Kidney (tissue), 14 donors: ENCODE results near the gene KCNMB2. TPM values are rescaled to one million over a fixed set of nuclear protein-coding genes. Genes with fewer than 3 reads are reported as not detected.

Experiments
- DNase-seq, 5 donors: peaks; one replicate each; pipeline ENCODE4 v3.0.0-alpha.2; 2013 to 2020
- FAIRE-seq: peaks from 2 replicates; lab custom pipeline; 2012; peaks lifted over from hg19 to GRCh38; lab: Jason Lieb, UNC
- H3K27ac ChIP-seq, 2 donors: one replicate each; pipeline ENCODE4 v1.7.0; 2013; ENCODE audit warnings: low read depth in 2 of 2, low read length in 2 of 2, inconsistent platforms in 1 of 2
- H3K27me3 ChIP-seq: one replicate; pipeline ENCODE4 v1.7.1; 2013; ENCODE audit warnings: low read length, inconsistent platforms; ENCODE audit not compliant: control insufficient read depth, insufficient read depth
- H3K36me3 ChIP-seq, 3 donors: one replicate each; pipeline versions ENCODE4 v1.7.0 to v1.7.1; 2013; ENCODE audit warnings: low read length in 3 of 3, control low read depth in 1 of 3, inconsistent platforms in 1 of 3; ENCODE audit not compliant: insufficient read depth in 3 of 3, control insufficient read depth in 2 of 3
- H3K4me1 ChIP-seq, 3 donors: one replicate each; pipeline versions ENCODE4 v1.7.0 to v1.7.1; 2013; ENCODE audit warnings: low read length in 3 of 3, inconsistent platforms in 1 of 3, low read depth in 1 of 3; ENCODE audit not compliant: control insufficient read depth in 2 of 3, insufficient read depth in 2 of 3
- H3K4me3 ChIP-seq, 3 donors: one replicate each; pipeline versions ENCODE4 v1.7.0 to v1.8.1; 2013; ENCODE audit warnings: low read length in 3 of 3, control low read depth in 1 of 3, inconsistent platforms in 1 of 3
- H3K9ac ChIP-seq, 3 donors: one replicate each; pipeline versions ENCODE4 v1.7.0 to v1.7.1; 2013; ENCODE audit warnings: low read length in 3 of 3, control low read depth in 1 of 3, inconsistent platforms in 1 of 3
- H3K9me3 ChIP-seq, 3 donors: one replicate each; pipeline versions ENCODE4 v1.7.0 to v1.7.1; 2013; ENCODE audit warnings: low read length in 3 of 3, control low read depth in 1 of 3, inconsistent platforms in 1 of 3; ENCODE audit not compliant: control insufficient read depth in 2 of 3, insufficient read depth in 1 of 3
- intact Hi-C: fragments of 100-400 bp; cut with DNase I; formaldehyde crosslinking; loops from one replicate; pipeline ENCODE4 v1.11.1; 2022
- polyA plus RNA-seq: library from polyadenylated mRNA; stranded (reverse); fragments of 350-450 nt; fragmentation: Illumina TruSeq; extraction: RNeasy Lipid Tissue Mini Kit (QIAGEN cat#74804); gene quantifications from one replicate; pipeline ENCODE4 v1.2.3, GENCODE V29; 2014; ENCODE audit warnings: low read depth, low replicate concordance; ENCODE audit not compliant: insufficient read depth
- total RNA-seq: library from RNA; stranded (reverse); fragmentation: NEBNext Ultra II Directional; extraction: Animal tissue kit (Norgen Biotek cat#: 25700); gene quantifications from one replicate; pipeline ENCODE4 v1.2.1, GENCODE V29; 2021
- TF ChIP-seq, protein P1 (sequence below): IDR thresholded peaks from 3 replicates; pipeline ENCODE4 v1.5.1; 2012; ENCODE audit warnings: mild to moderate bottlenecking, moderate library complexity, borderline replicate concordance; ENCODE audit not compliant: insufficient read depth; ENCODE audit errors: extremely low read depth
- donor health status: control.
- donor health status: control.
- donor health status: control.
- donor health status: control.
- donor health status: control.
- donor health status: DM: yes; HTN: yes; CAD: no.
- donor health status: Normal renal cell carcinoma (clear cell type).

KCNMB2 gene
- total and polyA plus RNA-seq, 2 donors from 2014 or later: 2.1 to 4.4 TPM

DNA sequence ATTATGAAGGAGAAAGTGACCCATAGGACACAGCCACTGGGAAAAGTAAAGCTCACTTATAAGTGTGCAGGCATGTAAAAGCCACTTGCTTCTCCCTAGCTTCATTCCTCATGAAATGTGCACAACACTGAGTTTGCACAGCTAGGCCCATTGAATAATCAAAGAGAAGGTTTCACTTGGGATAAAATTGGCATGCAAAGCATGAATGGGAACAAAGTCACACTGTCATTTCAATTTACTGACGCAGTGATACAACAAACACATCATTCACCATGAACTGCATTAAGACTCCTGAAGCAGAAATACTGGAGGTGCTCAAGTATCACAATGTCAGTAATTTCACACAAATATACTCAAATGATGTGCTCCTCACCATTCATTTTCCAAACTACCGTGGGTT, 61.1 kb downstream of the KCNMB2 start:
- no peaks in the 10 kb centered on the region for H3K27me3 ChIP-seq
- no peak overlapping the region for H3K9ac ChIP-seq
- H3K36me3 ChIP-seq: no peaks in the 10 kb centered on the region
- H3K4me1 ChIP-seq: no peaks in the 10 kb centered on the region
- H3K9me3 ChIP-seq: no peaks in the 10 kb centered on the region
- intact Hi-C loops: no loop called here
- DNase-seq (no peak), FAIRE-seq (no peak)
- no peak overlapping the region for H3K27ac ChIP-seq
- TF ChIP-seq, protein P1, sequence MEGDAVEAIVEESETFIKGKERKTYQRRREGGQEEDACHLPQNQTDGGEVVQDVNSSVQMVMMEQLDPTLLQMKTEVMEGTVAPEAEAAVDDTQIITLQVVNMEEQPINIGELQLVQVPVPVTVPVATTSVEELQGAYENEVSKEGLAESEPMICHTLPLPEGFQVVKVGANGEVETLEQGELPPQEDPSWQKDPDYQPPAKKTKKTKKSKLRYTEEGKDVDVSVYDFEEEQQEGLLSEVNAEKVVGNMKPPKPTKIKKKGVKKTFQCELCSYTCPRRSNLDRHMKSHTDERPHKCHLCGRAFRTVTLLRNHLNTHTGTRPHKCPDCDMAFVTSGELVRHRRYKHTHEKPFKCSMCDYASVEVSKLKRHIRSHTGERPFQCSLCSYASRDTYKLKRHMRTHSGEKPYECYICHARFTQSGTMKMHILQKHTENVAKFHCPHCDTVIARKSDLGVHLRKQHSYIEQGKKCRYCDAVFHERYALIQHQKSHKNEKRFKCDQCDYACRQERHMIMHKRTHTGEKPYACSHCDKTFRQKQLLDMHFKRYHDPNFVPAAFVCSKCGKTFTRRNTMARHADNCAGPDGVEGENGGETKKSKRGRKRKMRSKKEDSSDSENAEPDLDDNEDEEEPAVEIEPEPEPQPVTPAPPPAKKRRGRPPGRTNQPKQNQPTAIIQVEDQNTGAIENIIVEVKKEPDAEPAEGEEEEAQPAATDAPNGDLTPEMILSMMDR: no peak
- no peak overlapping the region for H3K4me3 ChIP-seq

DNA sequence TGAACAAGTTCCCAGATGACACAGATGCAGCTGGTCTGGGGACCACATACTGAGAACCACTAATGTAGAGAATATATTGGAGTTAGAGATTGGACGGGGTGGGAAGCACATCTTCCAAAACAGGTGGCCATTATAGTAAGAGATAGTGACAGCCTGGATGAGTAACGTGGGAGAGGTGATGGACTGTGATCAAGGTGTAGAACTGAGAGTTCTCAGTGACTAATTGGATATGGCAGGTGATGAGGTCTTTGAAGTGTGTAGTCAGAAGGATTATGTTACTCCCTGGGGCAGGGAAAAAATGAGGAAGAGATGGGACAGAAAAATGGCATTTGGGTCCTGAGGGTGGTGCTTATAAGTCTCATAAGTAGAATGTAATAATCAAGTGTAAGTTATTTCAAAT, 66.6 kb downstream of the KCNMB2 start:
- no peaks in the 10 kb centered on the region for H3K4me1 ChIP-seq
- H3K4me3 ChIP-seq: no peak overlapping the region
- H3K36me3 ChIP-seq: no peaks in the 10 kb centered on the region
- DNase-seq (peak in 2 of 5 donors; percentile 29 to 36), FAIRE-seq (no peak)
- H3K27me3 ChIP-seq: no peaks in the 10 kb centered on the region
- TF ChIP-seq, protein P1: no peak
- H3K9ac ChIP-seq: no peak overlapping the region
- intact Hi-C loops: no loop called here
- no peak overlapping the region for H3K27ac ChIP-seq
- H3K9me3 ChIP-seq: no peaks in the 10 kb centered on the region

DNA sequence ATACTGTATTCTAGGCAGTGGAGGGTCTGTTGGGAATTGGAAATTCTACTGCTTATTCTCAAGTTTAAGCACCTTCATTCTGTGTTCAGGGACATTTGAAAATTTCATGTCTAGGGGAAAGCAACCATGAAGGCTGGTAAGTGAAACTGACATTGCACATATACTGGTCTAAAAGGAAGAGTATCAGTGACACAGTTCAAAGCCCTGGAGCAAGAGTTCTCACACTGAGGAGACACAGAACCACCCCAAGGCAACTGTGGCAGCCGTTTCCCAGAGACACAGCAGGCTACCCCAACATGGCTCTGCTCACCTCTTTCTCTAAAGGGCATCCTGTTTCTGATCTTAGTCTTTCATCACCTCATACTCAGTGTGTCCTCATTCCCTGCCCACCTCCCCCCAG, 67.5 kb downstream of the KCNMB2 start:
- Histone ChIP-seq H3K4me1 (no peaks in the 10 kb centered on the region), H3K27ac (no peak overlapping the region), H3K9me3 (no peaks in the 10 kb centered on the region), H3K4me3 (no peak overlapping the region), H3K9ac (no peak overlapping the region), H3K36me3 (no peaks in the 10 kb centered on the region), H3K27me3 (no peaks in the 10 kb centered on the region)
- TF ChIP-seq, protein P1: no peak
- intact Hi-C loops: no loop called here
- DNase-seq (no peak), FAIRE-seq (no peak)

DNA sequence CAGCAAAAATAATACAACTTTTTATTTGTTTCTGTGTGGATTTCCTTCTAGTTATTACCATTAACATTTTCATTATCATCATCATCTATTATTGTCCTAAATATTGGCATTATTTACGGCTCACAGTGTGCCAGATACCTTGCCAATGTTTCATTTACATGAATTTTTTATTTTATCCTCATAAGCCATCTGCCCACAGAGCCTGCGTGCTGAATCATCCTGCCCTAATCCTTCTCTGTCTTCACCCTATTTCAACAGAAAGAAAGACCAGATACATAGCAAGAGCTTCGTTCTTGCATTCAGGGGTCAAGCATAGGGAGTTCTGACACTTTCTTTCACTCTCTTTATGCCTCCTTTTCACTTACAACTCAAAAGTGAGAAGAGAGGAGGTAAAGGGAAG, 82.0 kb downstream of the KCNMB2 start:
- Histone ChIP-seq H3K27me3 (no peaks in the 10 kb centered on the region), H3K9me3 (peaks cover 0 to 5% (median 0%) of the 10 kb centered on the region in 3 donors), H3K36me3 (no peaks in the 10 kb centered on the region), H3K4me1 (no peaks in the 10 kb centered on the region), H3K4me3 (no peak overlapping the region), H3K9ac (no peak overlapping the region), H3K27ac (no peak overlapping the region)
- intact Hi-C loops: no loop called here
- DNase-seq (no peak), FAIRE-seq (no peak)
- TF ChIP-seq, protein P1: no peak
